GM06990 (cell line): ENCODE data around the gene CELF2.

ENCODE experiments used
- DNase-seq: peaks from one replicate; pipeline ENCODE4 v3.0.0-alpha.2; 2011; ENCODE audit not compliant: insufficient read length; ENCODE audit errors: extremely low read depth
- H3K27me3 ChIP-seq: replicated peaks from 2 replicates; pipeline ENCODE4 v1.6.0; 2011; ENCODE audit warnings: low read length; ENCODE audit not compliant: control insufficient read depth, insufficient read depth
- H3K36me3 ChIP-seq: 2 replicates; pipeline ENCODE4 v1.5.1; 2011; ENCODE audit warnings: low read length; ENCODE audit not compliant: control insufficient read depth, insufficient read depth
- H3K4me3 ChIP-seq: replicated peaks from 2 replicates; pipeline ENCODE4 v1.5.1; 2011; ENCODE audit warnings: low read depth, mild to moderate bottlenecking, control low read depth, low read length
- TF ChIP-seq, protein P1 (sequence below): IDR thresholded peaks from 2 replicates; pipeline ENCODE4 v1.5.1; 2011; ENCODE audit warnings: low read length, control low read depth, mild to moderate bottlenecking, inconsistent platforms; ENCODE audit not compliant: insufficient read depth, poor library complexity, severe bottlenecking

CELF2 gene

DNA sequence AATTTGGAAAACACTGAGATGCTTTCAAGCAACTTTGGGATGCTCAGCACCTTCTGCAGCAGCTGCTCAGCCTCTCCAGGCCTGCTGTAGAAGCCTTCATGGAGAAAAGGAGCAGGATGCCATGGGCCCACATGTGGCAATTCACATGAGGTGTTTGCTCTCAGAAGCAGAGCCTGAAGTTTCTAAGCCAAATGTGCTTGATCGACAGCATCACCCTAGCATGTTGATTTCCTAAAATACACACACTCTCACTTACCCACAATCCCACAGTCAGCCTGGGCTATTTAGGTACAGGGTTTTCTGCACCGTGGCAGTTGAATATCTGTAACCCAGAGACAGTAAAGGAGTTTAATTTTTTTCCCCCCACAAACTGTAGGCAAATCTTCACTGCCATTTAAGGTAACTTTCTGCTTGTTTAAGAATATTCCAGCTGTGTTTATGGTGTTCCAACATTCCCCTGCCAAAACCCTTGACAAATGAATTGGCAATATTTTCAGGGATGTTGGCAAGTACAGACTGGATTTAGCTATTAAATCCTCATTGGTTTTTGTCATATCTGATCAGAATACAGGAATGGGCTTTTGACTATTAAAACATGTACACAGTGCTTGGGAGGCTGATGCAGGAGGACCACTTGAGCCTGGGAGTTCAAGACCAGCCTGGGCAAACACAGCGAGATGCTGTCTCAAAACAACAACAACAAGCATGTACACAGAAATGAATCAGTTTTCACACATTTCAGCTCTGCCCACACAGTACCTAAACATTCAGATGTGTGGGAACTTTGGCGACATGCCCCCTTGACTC is 244.2 kb downstream of the CELF2 start:
- H3K27me3 ChIP-seq, result no peaks in the 10 kb centered on the region
- peaks cover 27% of the 10 kb centered on the region for H3K36me3 ChIP-seq
- TF ChIP-seq, protein P1, sequence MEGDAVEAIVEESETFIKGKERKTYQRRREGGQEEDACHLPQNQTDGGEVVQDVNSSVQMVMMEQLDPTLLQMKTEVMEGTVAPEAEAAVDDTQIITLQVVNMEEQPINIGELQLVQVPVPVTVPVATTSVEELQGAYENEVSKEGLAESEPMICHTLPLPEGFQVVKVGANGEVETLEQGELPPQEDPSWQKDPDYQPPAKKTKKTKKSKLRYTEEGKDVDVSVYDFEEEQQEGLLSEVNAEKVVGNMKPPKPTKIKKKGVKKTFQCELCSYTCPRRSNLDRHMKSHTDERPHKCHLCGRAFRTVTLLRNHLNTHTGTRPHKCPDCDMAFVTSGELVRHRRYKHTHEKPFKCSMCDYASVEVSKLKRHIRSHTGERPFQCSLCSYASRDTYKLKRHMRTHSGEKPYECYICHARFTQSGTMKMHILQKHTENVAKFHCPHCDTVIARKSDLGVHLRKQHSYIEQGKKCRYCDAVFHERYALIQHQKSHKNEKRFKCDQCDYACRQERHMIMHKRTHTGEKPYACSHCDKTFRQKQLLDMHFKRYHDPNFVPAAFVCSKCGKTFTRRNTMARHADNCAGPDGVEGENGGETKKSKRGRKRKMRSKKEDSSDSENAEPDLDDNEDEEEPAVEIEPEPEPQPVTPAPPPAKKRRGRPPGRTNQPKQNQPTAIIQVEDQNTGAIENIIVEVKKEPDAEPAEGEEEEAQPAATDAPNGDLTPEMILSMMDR, result no peak
- no peak overlapping the region for H3K4me3 ChIP-seq
- DNase-seq, result no peak

- Histone ChIP-seq H3K4me3 (no peak overlapping the region), H3K27me3 (no peaks in the 10 kb centered on the region), H3K36me3 (peaks cover 27% of the 10 kb centered on the region)
- TF ChIP-seq, protein P1, result no peak
- no peak for DNase-seq
Measured at GRCh38 chr10:11262494-11263345, 245.0 kb downstream of the CELF2 start.

GRCh38 chr10:11263767-11264166 is 246.1 kb downstream of the CELF2 start:
- no peak overlapping the region for H3K4me3 ChIP-seq
- H3K36me3 ChIP-seq, result peaks cover 24% of the 10 kb centered on the region
- TF ChIP-seq, protein P1, result no peak
- no peak for DNase-seq
- no peaks in the 10 kb centered on the region for H3K27me3 ChIP-seq

GRCh38 chr10:11264296-11265048 is 246.8 kb downstream of the CELF2 start:
- no peak overlapping the region for H3K4me3 ChIP-seq
- H3K36me3 ChIP-seq, result peaks cover 20% of the 10 kb centered on the region
- no peak for DNase-seq
- H3K27me3 ChIP-seq, result no peaks in the 10 kb centered on the region
- TF ChIP-seq, protein P1, result no peak

DNA sequence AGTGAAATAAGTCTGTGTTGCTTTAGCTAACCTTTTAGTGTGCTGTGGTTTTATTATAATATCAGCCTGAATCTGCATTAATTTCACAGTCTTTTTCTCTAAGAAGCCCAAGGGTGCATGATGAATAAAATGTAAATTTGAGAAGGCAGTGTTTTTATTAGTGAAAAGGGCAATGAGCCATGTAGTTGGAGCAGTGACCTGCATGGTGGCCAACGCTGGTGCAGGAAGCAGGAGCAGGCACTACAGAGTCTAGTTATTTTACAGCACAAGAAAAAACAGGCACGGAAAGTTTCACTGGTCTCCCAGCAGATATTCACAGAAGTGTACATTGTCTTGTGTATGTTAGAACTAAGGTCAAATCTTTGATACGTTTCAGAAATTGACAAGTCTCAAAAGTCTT is 247.8 kb downstream of the CELF2 start:
- TF ChIP-seq, protein P1, result no peak
- no peak overlapping the region for H3K4me3 ChIP-seq

More for the DNA sequence above, 247.8 kb downstream of the CELF2 start:
- Histone ChIP-seq H3K27me3 (no peaks in the 10 kb centered on the region), H3K36me3 (peaks cover 14% of the 10 kb centered on the region)
- DNase-seq, result no peak
